HS-5 (cell line): ENCODE data around the gene TSPYL4.

Source experiments
- DNase-seq: peaks from one replicate; pipeline ENCODE4 v3.0.0-alpha.2; 2012; ENCODE audit warnings: low read depth

The TSPYL4 gene

DNA sequence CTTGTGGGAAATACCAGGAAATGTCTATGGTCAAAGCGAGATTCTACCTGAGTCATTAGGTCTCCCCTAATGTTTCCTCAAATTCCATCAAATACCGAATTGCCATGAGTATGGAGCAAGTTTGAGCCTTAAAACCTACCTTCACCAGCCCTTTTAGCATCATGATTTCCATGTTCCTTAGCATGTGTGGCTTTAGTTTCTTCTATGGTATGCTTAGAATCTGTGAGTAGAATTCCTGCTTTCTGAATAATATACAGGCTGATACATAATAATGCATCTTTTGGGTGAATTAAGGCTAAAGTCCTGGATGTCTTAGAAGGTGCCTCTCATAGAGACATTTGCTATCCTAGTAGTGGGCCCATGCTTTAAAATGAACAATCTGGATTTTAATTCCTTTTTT, 32.0 kb downstream of the TSPYL4 start:
- no peak for DNase-seq

DNA sequence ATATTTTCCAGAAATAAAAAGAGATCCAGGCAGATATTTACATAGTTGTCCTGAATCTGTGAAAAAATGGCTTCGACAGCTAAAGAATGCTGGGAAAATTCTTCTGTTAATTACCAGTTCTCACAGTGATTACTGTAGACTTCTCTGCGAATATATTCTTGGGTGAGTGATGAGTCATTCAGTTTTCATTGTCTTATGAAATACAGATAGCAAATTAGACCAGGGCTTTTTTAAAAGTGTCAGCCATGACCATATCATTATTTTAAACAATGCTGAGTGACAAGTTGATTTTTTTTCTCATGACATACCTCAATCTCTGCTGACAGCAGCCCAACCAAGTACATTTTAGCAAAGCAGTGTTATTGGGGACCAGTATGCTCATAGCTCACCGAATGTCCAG, 32.8 kb downstream of the TSPYL4 start:
- DNase-seq = no peak

DNA sequence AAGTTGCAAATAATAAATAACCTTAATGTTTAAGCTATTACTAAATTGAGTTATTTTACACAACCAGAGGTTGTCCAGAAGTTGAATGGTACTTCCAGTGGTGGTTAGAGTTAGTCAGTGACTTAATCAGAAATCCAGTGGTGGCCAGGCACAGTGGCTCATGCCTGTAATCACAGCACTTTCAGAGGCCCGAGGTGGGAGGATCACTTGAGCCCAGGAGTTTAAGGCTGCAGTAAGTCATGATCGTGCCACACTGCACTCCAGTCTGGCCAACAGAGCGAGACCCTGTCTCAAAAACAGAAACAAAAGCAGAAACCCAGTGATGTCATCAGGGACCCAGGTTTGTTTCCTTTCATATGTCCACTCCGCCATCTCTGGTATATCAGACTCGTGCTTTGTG, 35.0 kb downstream of the TSPYL4 start:
- no peak for DNase-seq

DNA sequence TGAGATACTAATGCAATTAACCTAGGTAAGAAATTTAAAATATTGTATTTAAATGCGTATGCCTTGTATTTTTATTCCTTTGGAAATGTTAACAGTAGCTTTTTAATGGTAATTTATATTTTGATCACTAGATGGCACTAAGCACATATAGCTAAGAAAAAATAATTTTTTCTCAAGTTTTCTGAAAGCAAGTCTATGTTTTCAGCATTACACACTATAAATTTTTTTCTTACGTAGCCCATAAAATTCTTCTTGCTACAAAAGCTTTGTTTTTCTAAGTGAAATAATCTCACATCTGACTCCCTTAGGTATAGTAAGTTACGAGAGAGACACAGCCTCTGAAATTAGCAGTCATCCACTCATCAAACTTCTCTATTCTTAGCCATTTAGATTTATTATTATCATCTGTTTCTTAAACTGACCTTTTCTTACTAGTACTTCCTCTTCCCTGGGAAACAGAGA, 35.7 kb downstream of the TSPYL4 start:
- DNase-seq = no peak

DNA sequence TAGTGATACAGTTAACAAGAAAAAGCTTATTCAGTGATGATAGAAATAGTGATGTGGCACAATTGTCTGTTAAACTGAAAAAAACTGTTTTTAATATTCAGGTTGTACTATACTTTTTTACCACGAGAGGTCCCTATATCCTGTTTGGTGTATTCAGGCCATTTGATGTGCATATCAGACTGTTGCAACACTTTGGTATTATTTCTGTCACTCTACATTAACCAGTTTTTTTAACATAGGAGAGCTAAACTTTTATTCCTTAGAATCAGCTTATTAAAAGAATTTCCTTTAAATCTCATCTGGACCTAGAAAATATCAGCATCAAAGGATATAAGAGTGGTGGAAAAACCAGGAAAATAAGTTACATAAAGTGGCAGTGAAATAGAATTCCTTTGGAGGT, 36.8 kb downstream of the TSPYL4 start:
- no peak for DNase-seq

DNA sequence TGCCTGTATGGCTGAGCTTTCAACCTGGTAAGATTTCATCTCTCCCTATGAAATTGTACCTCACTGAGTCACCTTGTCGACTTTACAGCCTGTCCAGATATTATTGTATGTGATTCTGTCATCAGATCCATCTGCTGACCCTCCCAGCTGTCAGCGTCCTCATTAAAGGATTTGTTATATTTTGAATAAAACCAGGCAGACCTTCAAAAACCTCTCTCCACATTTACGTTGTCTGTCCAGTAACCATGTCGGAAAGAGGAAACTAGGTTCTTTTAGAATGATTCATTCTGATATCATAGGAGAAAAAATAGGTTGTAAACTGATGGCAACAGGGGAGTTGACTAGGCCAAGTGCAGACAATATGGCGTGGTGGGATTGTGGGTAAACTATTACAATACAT, 38.5 kb downstream of the TSPYL4 start:
- DNase-seq = no peak

DNA sequence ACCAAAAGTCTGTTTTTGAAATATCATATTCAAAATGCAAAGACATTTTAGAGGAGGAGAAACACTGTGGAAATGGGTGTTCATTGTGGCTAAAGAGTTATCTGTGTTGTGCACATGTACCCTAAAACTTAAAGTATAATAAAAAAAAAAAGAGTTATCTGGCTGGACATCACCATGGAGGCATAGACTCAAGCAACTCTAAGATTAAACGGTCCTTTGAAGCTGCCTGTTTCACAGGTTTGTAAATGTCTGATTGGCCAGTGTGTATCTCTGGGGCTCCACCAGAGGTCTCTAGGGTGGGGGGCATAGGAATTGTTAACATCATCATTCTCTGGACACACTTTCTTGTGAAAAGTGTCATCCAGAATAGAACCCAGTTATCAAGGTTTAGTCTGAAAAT, 39.2 kb downstream of the TSPYL4 start:
- DNase-seq = no peak

DNA sequence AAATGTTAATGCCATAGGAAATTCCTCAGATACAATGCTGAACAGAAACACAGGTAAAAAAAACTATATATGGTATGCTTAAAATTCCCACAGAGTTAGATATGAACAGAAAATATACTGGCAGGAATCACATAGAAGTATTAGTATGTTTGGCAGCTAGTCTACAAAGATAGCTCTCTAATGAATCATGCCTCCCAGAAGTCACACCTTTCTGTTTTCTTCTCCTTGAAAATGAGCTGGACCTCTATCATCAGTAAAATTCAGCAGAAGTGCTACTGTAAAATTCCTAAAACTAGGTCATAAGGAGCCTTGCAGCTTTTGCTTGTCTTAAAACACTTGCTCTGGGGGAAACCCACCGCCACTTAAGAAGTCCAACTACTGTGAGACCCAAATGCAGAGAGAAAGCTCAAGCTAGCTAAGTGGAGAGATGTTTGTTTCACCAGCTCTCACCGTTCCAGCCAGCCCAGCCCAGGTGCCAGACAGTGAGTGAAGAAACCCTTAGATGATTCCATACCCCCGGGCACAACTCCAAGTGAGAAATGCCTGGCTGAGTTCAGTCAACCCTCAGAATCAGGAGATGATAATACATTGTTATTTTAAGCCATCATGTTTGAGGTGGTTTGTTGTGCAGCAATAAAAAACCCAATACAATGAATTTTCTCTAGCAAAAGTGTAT, 43.0 kb downstream of the TSPYL4 start:
- no peak for DNase-seq

DNA sequence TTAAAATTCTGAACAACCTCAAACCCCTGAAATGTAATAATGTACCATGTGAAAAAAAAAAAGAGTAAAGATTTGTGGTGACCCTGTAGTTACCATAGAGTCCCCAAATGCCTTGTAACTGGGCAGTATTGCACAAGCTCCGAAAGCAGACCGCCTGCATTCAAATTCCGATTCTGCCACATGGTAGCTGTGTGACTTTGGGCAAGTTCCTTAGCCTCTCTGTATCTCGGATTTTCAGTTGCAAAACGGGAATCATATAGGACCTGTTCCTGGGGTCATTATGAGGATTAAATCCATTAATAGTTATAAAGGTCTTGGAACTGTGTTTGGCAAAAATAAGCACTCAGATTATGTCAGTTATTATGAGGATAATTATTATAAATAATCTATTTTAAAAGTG, 43.6 kb downstream of the TSPYL4 start:
- DNase-seq = no peak

DNA sequence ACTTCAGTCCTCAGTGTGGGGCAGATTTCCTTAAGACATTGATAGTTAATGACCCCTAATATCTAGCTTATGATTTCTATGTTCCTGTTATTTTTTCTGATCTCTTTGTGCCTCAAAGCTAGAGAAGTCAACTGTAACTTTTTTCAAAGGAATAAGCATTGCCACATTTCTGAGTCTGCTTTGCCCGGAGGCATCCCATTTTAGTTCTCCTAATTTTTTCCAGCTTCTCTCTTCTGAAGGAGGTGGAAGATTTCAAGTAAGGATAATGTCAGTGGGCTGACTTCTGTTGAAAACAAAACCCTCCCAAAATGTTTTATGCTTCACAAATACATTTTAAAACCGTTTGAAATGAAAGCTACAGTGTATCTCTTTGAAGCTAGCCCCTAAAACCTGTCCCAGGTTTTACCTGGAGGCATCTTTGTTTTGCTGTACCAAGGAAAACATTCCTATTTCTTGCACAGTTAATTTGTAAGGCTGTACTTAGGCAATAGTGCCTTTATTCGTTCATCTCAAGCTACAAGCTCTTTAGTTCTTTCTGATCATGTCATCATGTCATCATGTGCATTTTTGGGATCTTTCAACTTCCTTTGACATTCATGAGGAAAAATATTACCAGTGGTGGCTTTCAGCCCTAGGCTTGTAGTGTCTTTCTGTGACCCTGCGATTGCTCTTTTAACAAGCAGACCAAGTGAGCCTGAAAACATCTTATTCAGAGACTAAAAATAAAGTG, 45.7 kb downstream of the TSPYL4 start:
- DNase-seq = no peak

DNA sequence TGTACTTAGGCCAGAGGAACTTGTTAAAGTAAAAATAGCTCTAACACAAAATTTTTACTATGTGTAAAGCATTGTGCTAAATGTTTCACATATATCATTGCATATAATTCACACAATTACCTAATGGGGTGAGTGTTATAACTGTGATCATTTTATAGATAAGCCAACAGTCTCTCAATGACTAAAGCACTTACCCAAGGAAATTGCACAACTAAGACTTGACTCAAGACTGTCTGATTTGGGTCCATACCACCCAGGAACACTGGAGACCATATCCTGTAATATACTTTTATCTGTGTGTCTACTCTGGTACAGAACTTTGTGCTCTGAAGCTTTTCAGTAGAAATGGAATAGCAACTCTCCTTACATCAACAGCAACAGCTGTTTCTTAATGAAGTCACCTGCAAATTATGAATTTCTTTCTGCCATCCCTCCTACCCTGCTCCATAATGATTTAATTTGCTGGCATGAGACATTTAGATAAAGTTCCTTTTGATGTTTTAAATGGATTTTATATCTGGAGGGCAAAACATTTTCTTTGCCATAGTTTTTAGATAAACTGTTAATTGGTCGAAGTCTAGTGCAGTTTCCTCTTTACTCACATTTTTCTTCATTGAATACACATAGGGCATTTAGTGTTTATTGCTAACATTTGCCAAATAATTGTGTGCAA, 47.5 kb downstream of the TSPYL4 start:
- DNase-seq = no peak

DNA sequence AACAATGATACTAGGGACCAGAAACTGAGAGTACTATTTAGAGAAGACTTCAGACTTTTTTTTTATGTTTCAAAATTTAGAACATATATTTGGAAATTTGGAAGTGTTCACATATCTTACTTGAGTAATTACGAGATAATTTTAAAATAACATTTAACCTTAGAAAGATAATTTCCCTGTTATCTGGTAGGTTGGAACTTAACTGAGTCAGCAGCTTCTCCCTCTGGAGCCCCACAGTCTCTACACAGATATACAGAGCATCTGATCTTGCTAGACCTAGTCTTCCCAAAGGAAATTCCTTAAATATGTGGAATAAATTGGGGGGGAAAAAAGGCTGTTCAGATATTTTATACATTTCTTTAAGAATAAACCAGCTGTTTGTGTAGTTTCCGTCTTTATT, 48.6 kb downstream of the TSPYL4 start:
- no peak for DNase-seq

DNA sequence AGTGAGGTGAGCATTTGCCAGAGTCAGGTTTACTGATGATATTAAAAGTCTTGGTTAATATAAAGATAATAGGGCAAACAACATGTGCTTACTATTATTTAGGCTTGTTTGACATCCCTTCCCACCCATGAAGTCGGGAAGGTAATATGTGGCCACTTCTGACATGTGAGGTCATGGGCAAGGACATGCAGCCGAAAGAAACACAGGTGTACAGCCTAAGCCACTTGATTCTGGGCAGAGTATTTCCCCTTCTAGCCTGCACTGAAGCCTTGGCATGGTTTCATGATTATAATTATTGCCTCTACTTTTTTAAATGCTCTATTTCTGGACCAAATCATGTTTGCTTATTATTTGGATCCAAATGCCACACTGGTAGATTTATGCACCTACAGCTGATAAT, 52.3 kb downstream of the TSPYL4 start:
- DNase-seq = no peak

DNA sequence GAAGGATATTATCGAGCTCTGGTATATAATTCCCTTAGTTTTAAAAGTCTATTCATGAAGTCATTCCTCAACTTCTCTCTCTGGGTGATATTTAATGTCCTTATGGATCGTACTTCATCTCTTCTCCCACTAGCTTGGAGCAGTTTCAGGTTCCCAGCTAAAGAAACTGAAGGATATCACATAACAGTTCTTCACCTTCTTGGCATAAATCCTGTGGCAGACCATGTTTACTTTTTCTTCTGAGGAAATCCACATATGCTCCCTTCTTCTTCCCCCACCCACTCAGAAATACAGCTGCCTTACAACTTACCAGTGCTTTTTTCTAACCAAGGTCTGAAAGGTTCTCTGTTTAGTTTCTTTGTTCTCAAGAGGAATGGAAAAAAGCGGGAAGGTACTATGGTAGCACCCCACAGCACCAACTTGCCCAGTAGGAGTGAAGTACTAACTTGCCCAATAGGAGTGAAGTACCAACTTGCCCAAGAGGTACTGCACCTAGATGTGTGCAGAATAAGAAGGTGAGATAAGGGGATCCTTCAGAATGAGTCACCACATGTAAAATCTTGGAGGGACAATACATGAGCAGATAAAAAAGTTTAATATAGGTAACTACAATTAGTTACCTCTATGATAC, 53.1 kb downstream of the TSPYL4 start:
- DNase-seq = no peak
